Stimulated activated CD8-positive, alpha-beta memory T cell treated with anti-CD3 and anti-CD28 coated beads, Interleukin-15, amount 100 ng/mL, for 48 hours (primary cell): Measurements from ENCODE around the gene SMIM45.

Source experiments
- DNase-seq, 2 donors: peaks; one replicate each; pipeline ENCODE4 v3.0.0-alpha.2; 2020; ENCODE audit warnings: low read depth in 2 of 2

Gene SMIM45

DNA sequence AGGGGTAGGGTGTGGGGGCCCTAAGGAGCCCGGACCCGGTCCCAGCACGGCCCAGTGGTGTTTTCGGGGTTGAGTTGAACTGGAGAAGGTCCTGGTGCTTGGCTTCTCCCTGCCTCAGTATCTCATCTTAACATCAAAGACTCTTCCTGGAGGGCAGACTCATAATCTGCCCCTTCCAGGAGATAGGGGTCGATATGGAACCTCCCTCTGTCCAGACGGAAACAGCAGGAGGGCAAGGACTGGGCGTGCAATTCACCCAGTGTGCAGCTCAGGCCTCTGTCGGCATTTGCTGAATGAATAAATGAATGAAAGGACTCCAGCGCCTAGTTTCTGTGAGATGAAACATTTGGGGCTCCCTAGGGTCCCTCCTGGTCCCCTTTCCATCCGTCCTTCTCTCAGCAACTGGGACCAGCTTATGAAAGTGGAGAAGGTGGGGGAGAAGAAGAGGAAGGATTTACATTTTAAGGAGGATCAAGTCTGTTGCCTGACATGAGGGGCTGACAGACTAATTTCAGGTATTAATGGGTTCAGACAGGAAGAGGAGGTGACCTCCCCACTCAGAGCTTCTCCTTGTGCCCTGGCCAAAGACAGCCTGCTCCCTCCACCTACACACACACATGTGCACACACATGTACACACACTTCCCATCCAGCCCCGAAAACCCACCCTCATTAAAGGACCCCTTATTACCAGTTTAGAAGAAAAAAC is 36.0 kb upstream of the SMIM45 start:
- no peak for DNase-seq

DNA sequence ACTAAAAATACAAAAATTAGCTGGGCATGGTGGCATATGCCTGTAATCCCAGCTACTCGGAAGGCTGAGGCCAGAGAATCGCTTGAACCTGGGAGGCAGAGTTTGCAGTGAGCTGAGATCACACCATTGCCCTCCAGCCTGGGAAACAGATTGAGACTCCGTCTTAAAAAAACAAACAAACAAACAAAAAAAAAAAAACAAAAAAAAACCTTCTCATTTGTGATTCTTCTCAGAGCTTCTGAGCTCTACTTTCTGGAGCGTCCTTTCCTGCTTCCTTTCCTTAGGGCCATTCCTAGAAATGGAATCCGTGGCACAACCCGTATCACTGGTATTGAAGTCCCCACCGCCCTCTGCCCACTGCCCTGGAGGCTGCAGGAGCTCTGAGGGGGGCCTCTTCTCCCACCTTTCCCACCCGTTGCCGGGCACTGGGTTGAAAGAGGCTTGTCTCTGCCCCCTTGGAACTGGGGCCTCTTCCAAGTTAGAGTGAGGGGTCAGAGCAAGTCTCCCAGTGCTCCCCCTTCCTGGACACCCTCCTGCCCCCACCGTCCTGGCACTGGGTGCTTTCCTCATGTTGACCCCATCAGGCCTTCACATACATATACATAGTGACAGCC is 35.1 kb upstream of the SMIM45 start:
- no peak for DNase-seq

DNA sequence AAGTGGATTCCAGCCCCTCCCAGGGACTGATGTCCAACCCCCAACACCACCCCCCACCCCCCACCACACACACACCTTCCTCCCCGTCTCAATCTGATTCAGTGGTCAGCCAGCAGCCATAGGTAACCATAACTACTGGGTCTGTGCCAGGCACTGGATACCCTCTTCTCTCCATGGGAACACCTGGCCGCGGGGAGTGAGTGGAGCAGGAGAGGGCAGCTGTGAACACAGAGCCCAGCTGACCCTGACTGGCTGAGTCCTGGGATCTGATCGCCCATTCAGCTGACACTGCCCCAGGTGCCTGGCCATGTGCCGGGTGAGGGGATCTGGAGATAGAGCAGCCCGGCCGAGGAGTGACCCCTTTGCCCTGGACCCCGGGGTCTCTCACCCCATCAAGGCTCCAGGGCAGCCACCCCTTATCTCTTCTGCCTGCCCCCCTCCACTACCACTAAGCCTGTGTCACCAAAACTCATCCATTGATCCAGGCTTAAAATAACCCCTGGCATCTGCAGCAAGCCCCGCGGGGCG is 34.5 kb upstream of the SMIM45 start:
- no peak for DNase-seq

- no peak for DNase-seq
These were observed 33.8 kb upstream of the SMIM45 start for GRCh38 chr22:41917903-41918791.

GRCh38 chr22:41919357-41920224 is 32.4 kb upstream of the SMIM45 start:
- DNase-seq = peak in 1 of 2 donors; percentile 27

GRCh38 chr22:41920271-41920976 is 31.5 kb upstream of the SMIM45 start:
- no peak for DNase-seq

- no peak for DNase-seq
These were observed 29.6 kb upstream of the SMIM45 start for GRCh38 chr22:41922328-41922727.

DNA sequence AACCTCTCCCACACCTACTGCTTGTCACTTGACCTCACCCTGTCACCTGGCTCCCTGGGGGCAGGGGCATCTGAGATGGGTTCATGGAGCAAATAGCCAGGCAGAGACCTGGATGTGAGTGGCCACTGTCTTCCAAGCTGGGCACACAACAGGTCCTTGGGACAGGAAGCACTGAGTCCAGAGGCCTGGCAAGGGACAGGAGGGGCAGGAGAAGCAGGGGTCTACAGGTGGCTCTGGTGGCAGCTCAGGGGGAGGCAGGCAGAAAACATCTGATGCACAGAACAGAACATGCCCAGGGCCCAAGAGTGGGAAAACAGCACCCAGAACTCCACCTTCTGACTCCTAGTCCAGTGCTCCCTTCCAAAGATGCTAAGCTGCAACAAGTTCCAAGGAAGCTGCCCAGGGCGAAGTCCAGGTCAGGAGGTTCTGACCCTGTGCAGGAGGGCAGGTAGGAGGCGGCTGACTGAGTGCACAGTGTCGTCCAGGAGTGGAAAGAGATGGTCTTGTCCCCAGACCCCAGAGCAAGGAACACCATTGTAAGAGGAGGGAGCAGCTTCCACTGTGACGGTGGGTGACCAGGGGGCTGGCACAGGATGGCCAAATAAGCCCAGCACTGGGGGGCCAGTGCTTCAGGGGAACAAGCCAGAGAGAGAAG is 28.9 kb upstream of the SMIM45 start:
- no peak for DNase-seq

GRCh38 chr22:41923595-41924276 is 28.2 kb upstream of the SMIM45 start:
- DNase-seq = no peak

DNA sequence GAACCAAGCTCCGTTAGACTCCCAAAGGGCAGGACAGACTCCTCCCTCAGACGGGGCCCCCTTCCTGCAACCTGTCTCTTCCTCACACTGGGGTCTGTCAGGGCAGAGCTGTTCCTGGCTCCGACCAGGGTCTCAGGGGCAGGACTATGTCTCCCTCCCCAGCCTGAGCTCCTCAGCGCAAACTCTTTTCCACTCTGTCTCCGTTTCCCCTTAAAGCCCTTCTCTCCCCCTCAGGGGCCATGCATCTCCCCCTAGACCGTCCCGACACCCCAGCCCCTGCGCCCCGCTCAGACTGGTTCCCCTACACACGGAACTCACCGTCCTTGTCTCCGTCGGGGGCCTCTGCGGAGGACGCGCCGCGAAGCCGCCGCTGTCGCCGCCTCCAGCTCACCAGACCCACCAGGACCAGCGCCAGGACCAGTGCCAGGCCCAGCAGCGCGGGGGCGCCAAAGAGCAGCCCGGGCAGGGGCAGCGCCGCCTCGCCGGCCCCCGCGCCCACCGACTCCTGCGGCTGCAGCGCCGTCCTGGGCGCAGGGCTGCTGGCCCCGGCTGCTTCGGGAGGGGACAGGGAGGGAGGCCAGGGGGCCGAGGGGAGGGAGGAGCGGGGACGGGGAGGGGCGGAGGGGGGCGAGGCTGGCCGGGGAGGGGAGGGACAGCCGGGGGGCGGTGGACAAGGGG is 26.0 kb upstream of the SMIM45 start:
- peak; percentile 63 to 71 for DNase-seq

GRCh38 chr22:41927813-41928212 is 24.1 kb upstream of the SMIM45 start:
- no peak for DNase-seq

- DNase-seq = no peak
These were observed 23.1 kb upstream of the SMIM45 start for GRCh38 chr22:41928593-41929417.

GRCh38 chr22:41929418-41929810 is 22.5 kb upstream of the SMIM45 start:
- no peak for DNase-seq

DNA sequence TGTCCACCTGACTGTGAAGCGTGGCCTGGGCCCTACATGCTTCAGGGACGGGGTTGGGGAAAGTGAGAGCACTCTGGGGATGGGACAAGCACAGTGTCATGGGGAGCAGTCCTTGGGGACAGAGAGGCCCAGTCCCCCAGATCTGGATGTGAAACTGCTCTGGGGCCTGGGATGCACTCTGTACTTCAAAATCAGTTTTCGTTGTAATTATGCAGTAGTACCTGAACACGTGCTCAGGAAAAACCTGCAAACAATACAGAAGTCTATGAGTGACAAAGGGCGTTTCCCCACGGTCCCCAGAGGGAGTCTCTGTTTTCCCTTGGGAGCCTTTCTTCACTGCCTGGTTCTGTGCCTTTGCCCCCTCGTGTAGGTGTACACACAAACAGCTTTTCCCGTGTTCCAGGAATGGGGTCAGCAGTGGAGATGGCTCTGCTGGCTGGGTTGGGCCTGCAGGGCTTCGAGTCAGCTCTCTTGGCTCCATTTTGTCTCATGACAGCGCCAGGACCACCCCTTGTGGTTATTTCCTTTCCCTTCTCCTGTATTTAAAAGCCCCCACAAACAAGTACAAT is 20.2 kb upstream of the SMIM45 start:
- no peak for DNase-seq

- DNase-seq = no peak
These were observed 19.6 kb upstream of the SMIM45 start for GRCh38 chr22:41932353-41932752.

GRCh38 chr22:41933411-41934177 is 18.4 kb upstream of the SMIM45 start:
- DNase-seq = no peak
